ENCODE results near the gene CALHM3. TPM values are rescaled to one million over a fixed set of nuclear protein-coding genes. Genes with fewer than 3 reads are reported as not detected.

CALHM3 gene
- polyA plus RNA-seq, 1 donor: not detected

Other genes with a start within 250 kb of the CALHM3 start
- 0.18 TPM for gene RPEL1, start 233.4 kb downstream of the CALHM3 start, polyA plus RNA-seq (ENCODE audit: insufficient read length)
- gene INA, start 202.1 kb downstream of the CALHM3 start, polyA plus RNA-seq (ENCODE audit: insufficient read length): 0.53 TPM
- 15.7 TPM for gene PCGF6, start 128.1 kb downstream of the CALHM3 start, polyA plus RNA-seq (ENCODE audit: insufficient read length)
- 9.4 TPM for gene TAF5, start 111.3 kb downstream of the CALHM3 start, polyA plus RNA-seq (ENCODE audit: insufficient read length)
- 226 TPM for gene ATP5MK, start 82.8 kb downstream of the CALHM3 start, polyA plus RNA-seq (ENCODE audit: insufficient read length)
- 40.4 TPM for gene PDCD11, start 82.6 kb downstream of the CALHM3 start, polyA plus RNA-seq (ENCODE audit: insufficient read length)
- 10.3 TPM for gene CALHM2, start 26.9 kb downstream of the CALHM3 start, polyA plus RNA-seq (ENCODE audit: insufficient read length)
- 0.05 TPM for gene CALHM1, start 20.3 kb downstream of the CALHM3 start, polyA plus RNA-seq (ENCODE audit: insufficient read length)
- gene NEURL1, start 14.5 kb upstream of the CALHM3 start, polyA plus RNA-seq (ENCODE audit: insufficient read length): 1.6 TPM